H9 (cell line): ENCODE data around the gene ZSWIM6. TPM values are rescaled to one million over a fixed set of nuclear protein-coding genes. Genes with fewer than 3 reads are reported as not detected.

Experiments
- DNase-seq: peaks from one replicate; pipeline ENCODE4 v3.0.0-alpha.2; 2017
- H2AFZ ChIP-seq: one replicate; pipeline ENCODE4 v1.6.1; 2013; ENCODE audit warnings: mild to moderate bottlenecking, low read length, control low read depth, moderate library complexity
- H2AK5ac ChIP-seq: 2 replicates; pipeline ENCODE4 v1.6.1; 2013; ENCODE audit warnings: low read length, control low read depth, mixed read lengths; ENCODE audit not compliant: insufficient read length
- H2BK120ac ChIP-seq: one replicate; pipeline ENCODE4 v1.6.1; 2013; ENCODE audit warnings: low read depth, mild to moderate bottlenecking, low read length, control low read depth, inconsistent platforms; ENCODE audit not compliant: poor library complexity, severe bottlenecking
- H2BK12ac ChIP-seq: 2 replicates; pipeline ENCODE4 v1.6.1; 2013; ENCODE audit warnings: low read length, control low read depth, mixed read lengths, low read depth; ENCODE audit not compliant: insufficient read length
- H2BK15ac ChIP-seq: 2 replicates; pipeline ENCODE4 v1.6.1; 2013; ENCODE audit warnings: low read depth, low read length, control low read depth
- H2BK20ac ChIP-seq: one replicate; pipeline ENCODE4 v1.6.1; 2013; ENCODE audit warnings: low read depth, mild to moderate bottlenecking, low read length, control low read depth, inconsistent platforms; ENCODE audit not compliant: poor library complexity, severe bottlenecking
- H2BK5ac ChIP-seq: 2 replicates; pipeline ENCODE4 v1.6.1; 2013; ENCODE audit warnings: low read length, control low read depth, mixed read lengths; ENCODE audit not compliant: insufficient read length
- H3K14ac ChIP-seq: 2 replicates; pipeline ENCODE4 v1.6.1; 2013; ENCODE audit warnings: low read length, control low read depth; ENCODE audit not compliant: insufficient read depth
- H3K18ac ChIP-seq: 2 replicates; pipeline ENCODE4 v1.6.1; 2013; ENCODE audit warnings: low read depth, mild to moderate bottlenecking, mixed read lengths, low read length, control low read depth; ENCODE audit not compliant: insufficient read length
- H3K23ac ChIP-seq: 2 replicates; pipeline ENCODE4 v1.6.1; 2013; ENCODE audit warnings: low read length, control low read depth, mixed read lengths, low read depth; ENCODE audit not compliant: insufficient read length
- H3K23me2 ChIP-seq: 2 replicates; pipeline ENCODE4 v1.6.1; 2013; ENCODE audit warnings: low read depth, mild to moderate bottlenecking, mixed read lengths, low read length, control low read depth; ENCODE audit not compliant: insufficient read length, poor library complexity, severe bottlenecking
- H3K27ac ChIP-seq: 2 replicates; pipeline ENCODE4 v1.5.1; 2013; ENCODE audit warnings: low read length, control low read depth, mixed read lengths, low read depth; ENCODE audit not compliant: insufficient read length
- H3K27me3 ChIP-seq: 2 replicates; pipeline ENCODE4 v1.6.1; 2013; ENCODE audit warnings: low read length, control low read depth, inconsistent platforms; ENCODE audit not compliant: insufficient read depth
- H3K4ac ChIP-seq: 2 replicates; pipeline ENCODE4 v1.6.1; 2013; ENCODE audit warnings: low read depth, mild to moderate bottlenecking, control low read depth, inconsistent platforms, low read length, moderate library complexity
- H3K4me1 ChIP-seq: 2 replicates; pipeline ENCODE4 v1.6.1; 2013; ENCODE audit warnings: low read length, control low read depth, inconsistent platforms; ENCODE audit not compliant: insufficient read depth
- H3K4me2 ChIP-seq: 2 replicates; pipeline ENCODE4 v1.6.1; 2013; ENCODE audit warnings: low read length, control low read depth, mixed read lengths; ENCODE audit not compliant: insufficient read length, insufficient read depth
- H3K56ac ChIP-seq: 2 replicates; pipeline ENCODE4 v1.6.1; 2013; ENCODE audit warnings: low read depth, mild to moderate bottlenecking, mixed read lengths, low read length, control low read depth; ENCODE audit not compliant: insufficient read length
- H3K79me1 ChIP-seq: 2 replicates; pipeline ENCODE4 v1.6.1; 2013; ENCODE audit warnings: low read depth, mild to moderate bottlenecking, moderate library complexity, low read length, control low read depth, inconsistent platforms; ENCODE audit not compliant: insufficient read depth, poor library complexity, severe bottlenecking
- H3K79me2 ChIP-seq: 2 replicates; pipeline ENCODE4 v1.6.1; 2013; ENCODE audit warnings: low read length, control low read depth, inconsistent platforms; ENCODE audit not compliant: insufficient read depth
- H3K9ac ChIP-seq: 2 replicates; pipeline ENCODE4 v1.6.1; 2013; ENCODE audit warnings: low read length, control low read depth, mixed read lengths; ENCODE audit not compliant: insufficient read length; ENCODE audit errors: extremely low read depth
- H3K9me3 ChIP-seq: one replicate; pipeline ENCODE4 v1.6.1; 2013; ENCODE audit warnings: low read depth, low read length, inconsistent platforms; ENCODE audit not compliant: control insufficient read depth
- H3T11ph ChIP-seq: one replicate; pipeline ENCODE4 v1.6.1; 2013; ENCODE audit warnings: mild to moderate bottlenecking, low read length, control low read depth, inconsistent platforms
- H4K20me1 ChIP-seq: one replicate; pipeline ENCODE4 v1.6.1; 2013; ENCODE audit not compliant: control insufficient read depth, insufficient read length, insufficient read depth
- H4K5ac ChIP-seq: 2 replicates; pipeline ENCODE4 v1.6.1; 2013; ENCODE audit warnings: low read depth, mild to moderate bottlenecking, mixed read lengths, low read length, control low read depth; ENCODE audit not compliant: insufficient read length
- H4K8ac ChIP-seq: replicated peaks from 2 replicates; pipeline ENCODE4 v1.6.1; 2013; ENCODE audit warnings: low read length, control low read depth, mixed read lengths, low read depth; ENCODE audit not compliant: insufficient read length
- H4K91ac ChIP-seq: 2 replicates; pipeline ENCODE4 v1.6.1; 2013; ENCODE audit warnings: low read depth, mild to moderate bottlenecking, moderate library complexity, mixed read lengths, low read length, control low read depth; ENCODE audit not compliant: insufficient read length
- H3K27ac Mint-ChIP-seq, 3 experiments: 2 replicates in 2 of 3; 3 replicates in 1 of 3; pipeline ENCODE4 v1.8.0; 2020 to 2021; ENCODE audit warnings: mixed read lengths in 3 of 3, mild to moderate bottlenecking in 1 of 3, moderate library complexity in 1 of 3
- H3K27me3 Mint-ChIP-seq: 2 replicates; pipeline ENCODE4 v1.8.0; 2021; ENCODE audit warnings: low read depth, mild to moderate bottlenecking, moderate library complexity, mixed read lengths
- H3K36me3 Mint-ChIP-seq, 3 experiments: 2 replicates in 2 of 3; 3 replicates in 1 of 3; pipeline ENCODE4 v1.8.0; 2020 to 2021; ENCODE audit warnings: low read depth in 3 of 3, mixed read lengths in 3 of 3; ENCODE audit not compliant: insufficient read depth in 1 of 3
- H3K4me1 Mint-ChIP-seq, 2 experiments: 2 replicates each; pipeline ENCODE4 v1.8.0; 2020; ENCODE audit warnings: mixed read lengths in 2 of 2
- H3K4me3 Mint-ChIP-seq, 2 experiments: 2 replicates in 1 of 2; 3 replicates in 1 of 2; pipeline ENCODE4 v1.8.0; 2020 to 2021; ENCODE audit warnings: mild to moderate bottlenecking in 2 of 2, mixed read lengths in 2 of 2, moderate library complexity in 1 of 2
- H3K9me3 Mint-ChIP-seq, 2 experiments: 2 replicates in 1 of 2; 3 replicates in 1 of 2; pipeline ENCODE4 v1.8.0; 2020; ENCODE audit warnings: mild to moderate bottlenecking in 2 of 2, mixed read lengths in 2 of 2, moderate library complexity in 1 of 2
- WGBS: extraction: QIAGEN DNeasy Blood & Tissue Kit; methylation state at CpG from one replicate; pipeline ENCODE4 v1.1.7; 2013; ENCODE audit warnings: missing lambda C conversion rate, low lambda C conversion rate, mixed read lengths; ENCODE audit not compliant: insufficient read length; ENCODE audit errors: extremely low coverage; 5-methylcytosine and 5-hydroxymethylcytosine counted together
- total RNA-seq: library from RNA; stranded (reverse); gene quantifications from 2 replicates; pipeline ENCODE4 v1.2.1, GENCODE V29; 2021
- TF ChIP-seq, protein P1 (sequence below): fragments of 200-600 bp; sonication (generic); conservative IDR thresholded peaks from 3 replicates; pipeline ENCODE4 v1.8.0; 2021; ENCODE audit warnings: antibody characterized with exemption, mild to moderate bottlenecking

ZSWIM6 gene
- total RNA-seq, 1 experiment from 2014 or later: 11.5 TPM

DNA sequence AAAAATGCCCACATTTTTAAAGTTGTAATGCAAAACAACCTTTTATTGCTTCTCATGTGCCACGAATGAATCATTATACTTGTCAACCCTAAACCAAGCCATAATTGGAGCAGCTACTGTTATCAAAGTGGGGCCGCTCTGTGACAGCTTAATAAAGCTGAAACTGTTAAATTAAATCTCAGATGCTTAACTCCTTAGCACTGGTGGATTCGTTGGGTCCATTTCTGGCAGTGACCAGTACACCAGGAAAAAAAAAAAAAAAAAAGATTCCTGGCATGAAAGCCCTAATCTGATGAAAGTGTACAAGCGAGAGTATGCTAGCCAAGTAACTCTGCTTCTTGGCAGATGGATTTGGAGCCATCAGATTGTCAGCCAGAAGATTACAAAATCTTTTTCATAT, 164.8 kb downstream of the ZSWIM6 start:
- no peak overlapping the region for H2BK12ac ChIP-seq
- whole genome bisulfite sequencing: no CpG with 5 or more reads among the region's 4 CpGs
- no peak overlapping the region for H2AFZ ChIP-seq
- Mint-ChIP-seq H3K9me3 (no peaks in the 10 kb centered on the region), H3K27ac (no peak overlapping the region), H3K27me3 (no peaks in the 10 kb centered on the region), H3K4me1 (peaks cover 6 to 12% of the 10 kb centered on the region in 2 experiments; a peak in 2 of 4 replicates), H3K4me3 (no peak overlapping the region), H3K36me3 (peaks cover 0 to 3% (median under 1%) of the 10 kb centered on the region in 3 experiments; a peak in 2 of 7 replicates)
- no peaks in the 10 kb centered on the region for H3K79me1 ChIP-seq
- no peak overlapping the region for H3K14ac ChIP-seq
- H4K5ac ChIP-seq: no peak overlapping the region
- no peaks in the 10 kb centered on the region for H3K9me3 ChIP-seq
- no peak overlapping the region for H2BK5ac ChIP-seq
- no peak overlapping the region for H2BK120ac ChIP-seq
- H3K79me2 ChIP-seq: no peaks in the 10 kb centered on the region
- H3K18ac ChIP-seq: no peak overlapping the region
- no peak overlapping the region for H4K91ac ChIP-seq
- H3K27ac ChIP-seq: no peak overlapping the region
- no peaks in the 10 kb centered on the region; the same call in 1 of the 2 replicates for H3K4me1 ChIP-seq
- H3K4ac ChIP-seq: no peak overlapping the region
- H2BK15ac ChIP-seq: no peak overlapping the region
- no peak overlapping the region for H3K23ac ChIP-seq
- H3K23me2 ChIP-seq: no peaks in the 10 kb centered on the region
- H3K27me3 ChIP-seq: no peaks in the 10 kb centered on the region; the same call in 1 of the 2 replicates
- no peak overlapping the region for H3K4me2 ChIP-seq
- TF ChIP-seq, protein P1, sequence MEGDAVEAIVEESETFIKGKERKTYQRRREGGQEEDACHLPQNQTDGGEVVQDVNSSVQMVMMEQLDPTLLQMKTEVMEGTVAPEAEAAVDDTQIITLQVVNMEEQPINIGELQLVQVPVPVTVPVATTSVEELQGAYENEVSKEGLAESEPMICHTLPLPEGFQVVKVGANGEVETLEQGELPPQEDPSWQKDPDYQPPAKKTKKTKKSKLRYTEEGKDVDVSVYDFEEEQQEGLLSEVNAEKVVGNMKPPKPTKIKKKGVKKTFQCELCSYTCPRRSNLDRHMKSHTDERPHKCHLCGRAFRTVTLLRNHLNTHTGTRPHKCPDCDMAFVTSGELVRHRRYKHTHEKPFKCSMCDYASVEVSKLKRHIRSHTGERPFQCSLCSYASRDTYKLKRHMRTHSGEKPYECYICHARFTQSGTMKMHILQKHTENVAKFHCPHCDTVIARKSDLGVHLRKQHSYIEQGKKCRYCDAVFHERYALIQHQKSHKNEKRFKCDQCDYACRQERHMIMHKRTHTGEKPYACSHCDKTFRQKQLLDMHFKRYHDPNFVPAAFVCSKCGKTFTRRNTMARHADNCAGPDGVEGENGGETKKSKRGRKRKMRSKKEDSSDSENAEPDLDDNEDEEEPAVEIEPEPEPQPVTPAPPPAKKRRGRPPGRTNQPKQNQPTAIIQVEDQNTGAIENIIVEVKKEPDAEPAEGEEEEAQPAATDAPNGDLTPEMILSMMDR: no peak
- no peak overlapping the region for H3T11ph ChIP-seq
- H2BK20ac ChIP-seq: no peak overlapping the region
- H3K56ac ChIP-seq: no peak overlapping the region
- H2AK5ac ChIP-seq: no peak overlapping the region
- H4K8ac ChIP-seq: no peak overlapping the region
- no peak for DNase-seq
- no peaks in the 10 kb centered on the region for H4K20me1 ChIP-seq
- H3K9ac ChIP-seq: no peak overlapping the region
